Stomach (tissue), 9 donors: ENCODE data around the gene MOGAT2. TPM values are rescaled to one million over a fixed set of nuclear protein-coding genes. Genes with fewer than 3 reads are reported as not detected.
A peak's percentile ranks its signal among the peaks of the same experiment; 100 is the strongest.

Experiments
- DNase-seq, 2 donors: peaks; one replicate each; pipeline versions ENCODE4 v3.0.0 to v3.0.0-alpha.2; 2013 to 2019
- H3K27ac ChIP-seq, 5 donors: fragments of 200-600 bp in 4 of 5; sonication (generic) in 4 of 5; one replicate each; pipeline ENCODE4 v1.5.1; 2013 to 2019; ENCODE audit warnings: mild to moderate bottlenecking in 1 of 5, moderate library complexity in 1 of 5
- H3K27me3 ChIP-seq, 3 donors: fragments of 200-600 bp; sonication (generic); one replicate each; pipeline ENCODE4 v1.5.1; 2017 to 2019; ENCODE audit warnings: mixed run types in 1 of 3
- H3K36me3 ChIP-seq, 4 donors: fragments of 200-600 bp; sonication (generic); 1 replicate in 3 of 4; 2 replicates in 1 of 4; pipeline ENCODE4 v1.5.1; 2016 to 2019
- H3K4me1 ChIP-seq, 4 donors: fragments of 200-600 bp; sonication (generic); one replicate each; pipeline ENCODE4 v1.5.1; 2016 to 2019
- H3K4me3 ChIP-seq, 4 donors: fragments of 200-600 bp; sonication (generic) in 3 of 4; one replicate each; pipeline ENCODE4 v1.5.1; 2016 to 2019; ENCODE audit warnings: mild to moderate bottlenecking in 1 of 4
- H3K9me3 ChIP-seq, 4 donors: fragments of 200-600 bp; sonication (generic); one replicate each; pipeline ENCODE4 v1.5.1; 2016 to 2019
- EP300 ChIP-seq: sonication (generic); formaldehyde crosslinking; IDR thresholded peaks from one replicate; pipeline ENCODE4 v1.6.1; 2017; ENCODE audit warnings: antibody characterized with exemption
- POLR2A ChIP-seq, 4 donors: fragments of 450-650 bp; IDR thresholded peaks; one replicate each; pipeline ENCODE4 v1.6.1; 2016; ENCODE audit warnings: antibody characterized with exemption in 4 of 4, control low read depth in 2 of 4, mild to moderate bottlenecking in 1 of 4, moderate library complexity in 1 of 4
- POLR2AphosphoS5 ChIP-seq, 3 donors: sonication (generic); formaldehyde crosslinking; IDR thresholded peaks; one replicate each; pipeline ENCODE4 v1.6.1; 2016; ENCODE audit warnings: antibody characterized with exemption in 3 of 3
- WGBS, 5 donors: extraction: QIAGEN DNeasy Blood & Tissue Kit in 3 of 5; methylation state at CpG; one replicate each; pipeline versions ENCODE4 v1.1.5 to v1.1.7; 2013 to 2018; 5-methylcytosine and 5-hydroxymethylcytosine counted together
- intact Hi-C: fragments of 100-400 bp; cut with DNase I; formaldehyde crosslinking; loops from one replicate; pipeline ENCODE4 v1.15.1; 2023; ENCODE audit warnings: low total_unique reads
- polyA plus RNA-seq, 3 donors: library from polyadenylated mRNA; stranded (reverse); fragments of 200-250 nt; gene quantifications; one replicate each; pipeline ENCODE4 v1.2.3, GENCODE V29; 2013
- total RNA-seq, 5 donors: library from RNA; depleted of rRNA; stranded (reverse); fragments of >200 nt; gene quantifications; one replicate each; pipeline versions ENCODE4 v1.1.0 to v1.2.3, GENCODE V29; 2014 to 2016
- TF ChIP-seq, protein P1 (sequence below), 7 experiments: fragments of 450-650 bp in 4 of 7; fragments of 200-600 bp in 3 of 7; sonication (generic) in 3 of 7; IDR thresholded peaks; one replicate each; pipeline ENCODE4 v1.5.1; 2016 to 2019; ENCODE audit warnings: antibody characterized with exemption in 7 of 7, control low read depth in 2 of 7, mild to moderate bottlenecking in 1 of 7
- donor health status: healthy with polysubstance abuse.
- donor health status: Bipolar disorder and iron deficiency.
- donor health status: healthy.

The MOGAT2 gene
- total and polyA plus RNA-seq, 8 donors, result 0.62 to 51.9 (median 1.3) TPM; not detected in 3

DNA sequence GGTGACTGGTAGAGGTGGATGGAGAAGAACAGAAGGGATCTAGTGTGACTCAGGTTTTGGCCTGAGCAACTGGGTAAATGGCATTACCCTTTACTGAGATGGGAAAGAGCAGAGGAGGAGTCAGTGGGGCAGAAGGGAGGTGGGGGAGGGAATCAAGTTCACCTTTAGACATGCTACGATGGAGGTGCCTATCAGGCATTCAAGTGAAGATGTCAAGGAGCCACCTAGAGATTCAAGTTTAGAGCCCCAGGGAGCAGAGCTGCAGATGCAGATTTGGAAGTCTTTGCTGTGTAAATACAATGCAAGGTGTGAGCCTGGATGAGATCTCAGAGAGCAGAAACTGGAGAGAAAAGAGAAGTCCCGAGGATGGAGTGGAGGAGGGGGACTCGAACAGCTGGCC is 979 bp upstream of the MOGAT2 start:
- H3K27me3 ChIP-seq, result no peaks in the 10 kb centered on the region
- no peak for DNase-seq
- intact Hi-C loops, result no loop called here
- no peak overlapping the region for H3K4me3 ChIP-seq
- H3K4me1 ChIP-seq, result peaks cover 0 to 24% (median 21%) of the 10 kb centered on the region in 4 donors
- TF ChIP-seq, protein P1, sequence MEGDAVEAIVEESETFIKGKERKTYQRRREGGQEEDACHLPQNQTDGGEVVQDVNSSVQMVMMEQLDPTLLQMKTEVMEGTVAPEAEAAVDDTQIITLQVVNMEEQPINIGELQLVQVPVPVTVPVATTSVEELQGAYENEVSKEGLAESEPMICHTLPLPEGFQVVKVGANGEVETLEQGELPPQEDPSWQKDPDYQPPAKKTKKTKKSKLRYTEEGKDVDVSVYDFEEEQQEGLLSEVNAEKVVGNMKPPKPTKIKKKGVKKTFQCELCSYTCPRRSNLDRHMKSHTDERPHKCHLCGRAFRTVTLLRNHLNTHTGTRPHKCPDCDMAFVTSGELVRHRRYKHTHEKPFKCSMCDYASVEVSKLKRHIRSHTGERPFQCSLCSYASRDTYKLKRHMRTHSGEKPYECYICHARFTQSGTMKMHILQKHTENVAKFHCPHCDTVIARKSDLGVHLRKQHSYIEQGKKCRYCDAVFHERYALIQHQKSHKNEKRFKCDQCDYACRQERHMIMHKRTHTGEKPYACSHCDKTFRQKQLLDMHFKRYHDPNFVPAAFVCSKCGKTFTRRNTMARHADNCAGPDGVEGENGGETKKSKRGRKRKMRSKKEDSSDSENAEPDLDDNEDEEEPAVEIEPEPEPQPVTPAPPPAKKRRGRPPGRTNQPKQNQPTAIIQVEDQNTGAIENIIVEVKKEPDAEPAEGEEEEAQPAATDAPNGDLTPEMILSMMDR (IDR thresholded peaks at IDR 0.05), result no peak
- TF ChIP-seq EP300, result no peak
- no peak for TF ChIP-seq POLR2A (IDR thresholded peaks at IDR 0.05)
- no peak for TF ChIP-seq POLR2AphosphoS5 (IDR thresholded peaks at IDR 0.05)
- WGBS, 5 donors, result 74 to 91% (median 81%) methylated on average over 3 of the region's 3 CpGs
- no peaks in the 10 kb centered on the region for H3K36me3 ChIP-seq
- H3K27ac ChIP-seq, result no peak overlapping the region
- H3K9me3 ChIP-seq, result no peaks in the 10 kb centered on the region

DNA sequence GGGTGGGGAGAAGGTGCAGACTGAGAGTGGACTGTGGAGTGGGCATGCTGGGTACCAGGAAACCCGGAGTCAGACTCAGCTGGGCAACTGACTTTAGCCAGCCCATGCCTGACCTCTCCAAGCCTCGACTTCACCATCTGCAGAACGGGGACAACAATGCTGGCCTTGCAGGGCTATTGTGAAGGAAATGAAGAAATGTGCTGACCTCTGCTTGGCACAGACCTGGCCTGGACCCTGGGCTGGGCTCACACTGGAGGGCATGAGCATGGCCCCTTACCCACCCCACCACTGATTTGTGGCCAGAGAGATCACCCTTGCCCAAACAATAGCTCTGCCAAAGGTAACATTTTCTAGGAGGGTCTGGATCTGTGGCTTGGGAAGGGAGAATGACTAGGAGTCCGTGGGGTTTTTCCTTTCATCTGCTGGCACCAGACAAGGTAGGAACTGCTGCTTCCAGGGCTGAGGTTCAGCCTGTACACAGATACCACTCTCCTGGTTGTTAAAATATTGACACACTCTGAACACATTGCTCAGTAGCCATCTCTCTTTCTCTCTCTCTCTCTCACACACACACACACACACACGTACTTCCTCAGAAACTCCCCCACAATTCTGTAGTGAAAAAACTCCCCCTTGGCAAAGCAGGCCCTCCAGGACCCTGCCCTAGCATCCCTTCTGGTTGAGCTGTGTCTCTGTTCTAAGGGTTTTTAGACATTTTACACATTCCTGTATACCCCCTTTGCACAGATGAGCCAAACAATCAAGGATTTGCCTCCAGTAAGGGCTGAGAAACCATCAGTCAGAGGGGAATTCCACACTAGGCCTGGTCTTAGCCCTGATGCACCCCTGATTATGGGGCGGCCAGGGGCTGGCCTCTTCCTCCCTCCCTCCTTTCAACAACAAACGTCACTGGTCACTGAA is 1.0 kb downstream of the MOGAT2 start:
- Histone ChIP-seq H3K4me3 (no peak overlapping the region), H3K27me3 (no peaks in the 10 kb centered on the region), H3K27ac (peak overlapping the region in 3 of 5 donors; percentile 16 to 70 (median 57)), H3K4me1 (peaks cover 0 to 24% (median 21%) of the 10 kb centered on the region in 4 donors), H3K9me3 (no peaks in the 10 kb centered on the region), H3K36me3 (no peaks in the 10 kb centered on the region)
- intact Hi-C loops, result no loop called here
- 38 to 64% (median 44%) methylated on average over 7 of the region's 7 CpGs for WGBS, 5 donors
- DNase-seq, result peak; percentile 27 to 45
- TF ChIP-seq, protein P1 (IDR thresholded peaks at IDR 0.05), result no peak
- TF ChIP-seq POLR2AphosphoS5 (IDR thresholded peaks at IDR 0.05) (no peak), EP300 (no peak), POLR2A (IDR thresholded peaks at IDR 0.05) (no peak)

DNA sequence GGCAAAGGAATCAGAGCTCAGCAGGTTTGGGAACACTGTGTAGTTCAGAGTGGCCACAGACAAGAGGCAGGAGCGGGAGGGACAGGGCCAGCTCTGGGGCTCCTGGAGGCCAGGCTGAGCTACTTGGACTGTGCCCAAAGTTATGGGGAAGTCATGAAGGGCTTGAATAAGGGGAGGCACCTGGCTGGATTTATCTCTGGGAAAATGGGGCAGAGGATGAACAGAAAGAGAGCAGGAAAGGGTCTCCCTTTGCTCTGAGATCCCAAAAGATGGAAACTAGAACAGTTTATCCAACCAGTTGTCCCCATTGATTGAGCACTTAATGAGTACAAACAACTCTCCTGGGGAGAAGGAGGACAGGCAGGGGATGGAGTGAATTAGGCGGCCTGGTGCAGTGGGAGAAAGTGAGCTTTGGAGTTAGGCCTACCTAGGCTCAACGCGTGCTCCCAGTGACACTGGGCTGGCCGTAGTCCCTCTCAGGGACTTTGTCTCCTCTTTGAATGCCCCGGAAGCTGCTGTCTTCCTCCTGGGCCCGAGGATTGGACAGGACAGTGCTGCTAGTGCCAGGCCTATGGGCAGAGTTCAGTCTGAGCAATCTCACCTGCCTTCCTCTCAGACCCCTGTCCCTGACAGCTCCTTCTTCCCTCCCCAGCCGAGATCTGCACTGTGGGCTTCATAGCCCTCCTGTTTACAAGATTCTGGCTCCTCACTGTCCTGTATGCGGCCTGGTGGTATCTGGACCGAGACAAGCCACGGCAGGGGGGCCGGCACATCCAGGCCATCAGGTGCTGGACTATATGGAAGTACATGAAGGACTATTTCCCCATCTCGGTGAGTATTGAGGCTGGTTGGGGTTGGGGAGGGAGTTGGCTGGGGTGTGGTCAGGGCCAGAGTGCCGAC is 2.0 kb downstream of the MOGAT2 start:
- H3K27me3 ChIP-seq, result no peaks in the 10 kb centered on the region
- peaks cover 0 to 24% (median 21%) of the 10 kb centered on the region in 4 donors for H3K4me1 ChIP-seq
- TF ChIP-seq POLR2A (IDR thresholded peaks at IDR 0.05), result no peak
- no peak for TF ChIP-seq EP300
- TF ChIP-seq POLR2AphosphoS5 (IDR thresholded peaks at IDR 0.05), result no peak
- TF ChIP-seq, protein P1 (IDR thresholded peaks at IDR 0.05), result no peak
- H3K9me3 ChIP-seq, result no peaks in the 10 kb centered on the region
- intact Hi-C loops, result no loop called here
- 86 to 94% (median 91%) methylated on average over 14 of the region's 14 CpGs for WGBS, 5 donors
- no peaks in the 10 kb centered on the region for H3K36me3 ChIP-seq
- peak in 1 of 2 donors; percentile 30 for DNase-seq
- peak overlapping the region in 2 of 5 donors; percentile 57 to 70 for H3K27ac ChIP-seq
- H3K4me3 ChIP-seq, result no peak overlapping the region

DNA sequence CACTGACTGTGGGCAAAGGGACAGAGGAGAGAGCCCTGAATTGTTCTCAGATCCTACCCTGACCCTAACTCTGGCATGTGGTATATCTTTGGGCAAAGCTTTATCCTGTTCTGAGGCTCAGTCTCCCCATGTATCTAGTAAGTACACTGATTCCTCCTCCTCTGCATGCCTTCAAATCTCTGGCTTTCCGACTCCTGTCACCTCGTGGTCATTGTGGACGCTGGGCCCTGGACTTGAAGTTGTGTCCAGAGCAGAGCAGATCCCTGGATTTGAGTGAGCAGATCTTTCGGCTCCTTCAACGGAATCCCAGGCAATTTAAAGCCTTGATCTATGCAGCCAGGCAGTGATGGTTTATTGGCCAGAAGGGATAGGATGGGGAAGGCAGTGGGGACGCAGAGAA is 3.0 kb downstream of the MOGAT2 start:
- WGBS, 5 donors, result 93 to 96% (median 94%) methylated on average over 6 of the region's 6 CpGs

More for the DNA sequence above, 3.0 kb downstream of the MOGAT2 start:
- intact Hi-C loops, result no loop called here
- Histone ChIP-seq H3K9me3 (no peaks in the 10 kb centered on the region), H3K27ac (no peak overlapping the region), H3K27me3 (no peaks in the 10 kb centered on the region), H3K36me3 (no peaks in the 10 kb centered on the region), H3K4me3 (no peak overlapping the region), H3K4me1 (peaks cover 0 to 24% (median 21%) of the 10 kb centered on the region in 4 donors)
- TF ChIP-seq POLR2AphosphoS5 (IDR thresholded peaks at IDR 0.05) (no peak), EP300 (no peak), POLR2A (IDR thresholded peaks at IDR 0.05) (no peak)
- TF ChIP-seq, protein P1 (IDR thresholded peaks at IDR 0.05), result no peak
- no peak for DNase-seq
